ENCODE data around the gene FASTKD1. TPM values are rescaled to one million over a fixed set of nuclear protein-coding genes. Genes with fewer than 3 reads are reported as not detected.
A peak's percentile ranks its signal among the peaks of the same experiment; 100 is the strongest.

Gene FASTKD1
- total and polyA plus RNA-seq, 4 donors = 7.0 to 24.2 (median 14.9) TPM

DNA sequence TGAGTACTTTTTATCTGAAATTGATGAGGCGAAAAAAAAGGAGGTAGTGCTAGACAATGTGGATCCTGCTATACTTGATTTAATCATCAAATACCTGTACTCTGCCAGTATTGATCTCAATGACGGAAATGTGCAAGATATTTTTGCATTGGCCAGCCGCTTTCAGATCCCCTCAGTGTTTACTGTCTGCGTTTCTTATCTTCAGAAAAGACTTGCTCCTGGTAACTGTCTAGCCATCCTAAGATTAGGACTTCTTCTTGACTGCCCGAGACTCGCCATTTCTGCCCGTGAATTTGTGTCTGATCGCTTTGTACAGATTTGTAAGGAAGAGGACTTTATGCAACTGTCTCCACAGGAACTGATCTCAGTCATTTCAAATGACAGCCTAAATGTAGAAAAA, 63.7 kb downstream of the FASTKD1 start:
- no peak overlapping the region for H3K4me3 ChIP-seq (ENCODE audit: low read length in 2 of 2)
- WGBS, 2 donors = 74 to 75% methylated on average over 8 of the region's 8 CpGs
- no peak for DNase-seq

DNA sequence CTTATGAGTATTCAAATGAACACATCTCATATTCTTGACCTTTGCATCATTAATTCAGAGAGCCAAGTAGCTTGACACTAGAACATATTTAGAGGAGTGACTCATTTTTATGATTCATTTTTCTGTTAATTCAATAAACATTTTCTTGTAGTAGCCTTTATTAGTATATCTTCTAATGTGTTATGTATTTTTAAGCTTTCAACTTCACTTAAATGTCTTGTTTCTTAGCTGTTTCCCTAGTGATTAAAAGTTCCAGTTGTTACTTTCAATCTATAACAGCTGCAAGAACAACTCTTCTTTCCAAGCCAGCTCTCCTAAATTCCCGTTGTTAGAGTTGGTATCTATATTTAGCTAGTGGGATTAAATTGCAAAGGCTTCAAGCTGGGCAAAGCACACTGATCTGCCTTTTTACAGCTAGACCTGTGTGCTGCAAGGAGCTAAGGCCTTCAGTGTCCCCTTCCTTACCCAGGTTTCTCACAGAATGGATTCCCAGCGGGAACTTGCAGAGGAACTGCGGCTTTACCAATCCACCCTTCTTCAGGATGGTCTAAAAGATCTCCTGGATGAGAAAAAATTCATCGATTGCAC, 64.3 kb downstream of the FASTKD1 start, which contains the start of gene KLHL41:
TSS of gene KLHL41 (plus strand) at position 405 of the 588 bp plus-strand sequence. CDS start at position 482, 77 bp downstream.
- Histone ChIP-seq H3K36me3 (ENCODE audit: control insufficient read depth in 1 of 2, insufficient read depth in 2 of 2, low read length in 1 of 2) (no peaks in the 10 kb centered on the region), H3K4me1 (ENCODE audit: control insufficient read depth in 1 of 2, insufficient read depth in 2 of 2, low read length in 2 of 2) (peaks cover 0 to 5% of the 10 kb centered on the region in 2 donors), H3K9me3 (ENCODE audit: control insufficient read depth, low read length) (no peaks in the 10 kb centered on the region), H3K4me3 (ENCODE audit: low read length in 2 of 2) (no peak within 1 kb of the TSS), H3K27me3 (ENCODE audit: control insufficient read depth in 1 of 2, insufficient read depth in 2 of 2, low read length in 1 of 2) (no peaks in the 10 kb centered on the region), H3K27ac (ENCODE audit: low read depth in 1 of 2, low read length in 2 of 2) (peak within 1 kb of the TSS in 1 of 2 donors; percentile 88)
- no peak for DNase-seq
- ATAC-seq (ENCODE audit: low FRiP score) = no peak
- intact Hi-C loops (cut with DNase I) = no loop called here
- 56 to 60% methylated on average over 4 of the region's 4 CpGs for WGBS, 2 donors

More for the DNA sequence above, 63.7 kb downstream of the FASTKD1 start:
- Histone ChIP-seq H3K9me3 (ENCODE audit: control insufficient read depth, low read length) (no peaks in the 10 kb centered on the region), H3K4me1 (ENCODE audit: control insufficient read depth in 1 of 2, insufficient read depth in 2 of 2, low read length in 2 of 2) (peaks cover 0 to 5% of the 10 kb centered on the region in 2 donors), H3K27me3 (ENCODE audit: control insufficient read depth in 1 of 2, insufficient read depth in 2 of 2, low read length in 1 of 2) (no peaks in the 10 kb centered on the region), H3K27ac (ENCODE audit: low read depth in 1 of 2, low read length in 2 of 2) (no peak overlapping the region), H3K36me3 (ENCODE audit: control insufficient read depth in 1 of 2, insufficient read depth in 2 of 2, low read length in 1 of 2) (no peaks in the 10 kb centered on the region)
- ATAC-seq (ENCODE audit: low FRiP score) = no peak
- intact Hi-C loops (cut with DNase I) = no loop called here

DNA sequence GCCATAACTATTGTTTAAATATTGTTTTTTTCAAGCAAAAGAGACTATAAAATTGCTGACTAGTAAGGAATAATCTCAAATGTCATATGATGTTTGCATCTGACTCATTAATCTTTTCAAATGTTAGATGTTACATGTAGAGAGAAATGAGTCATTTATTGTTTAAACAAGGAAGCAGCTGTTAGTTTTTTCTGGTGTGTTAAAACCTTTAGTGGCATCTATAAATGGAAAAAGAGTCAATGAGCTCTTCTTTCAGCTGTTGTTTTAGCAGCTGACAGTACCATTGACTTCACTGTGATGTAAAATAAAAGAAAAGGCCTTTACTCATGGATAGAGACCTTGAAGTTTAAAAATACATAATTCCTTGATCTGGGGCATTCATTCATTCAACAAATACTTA, 66.0 kb downstream of the FASTKD1 start:
- Histone ChIP-seq H3K4me3 (ENCODE audit: low read length in 2 of 2) (no peak overlapping the region), H3K27ac (ENCODE audit: low read depth in 1 of 2, low read length in 2 of 2) (no peak overlapping the region), H3K4me1 (ENCODE audit: control insufficient read depth in 1 of 2, insufficient read depth in 2 of 2, low read length in 2 of 2) (peaks cover 0 to 5% of the 10 kb centered on the region in 2 donors), H3K27me3 (ENCODE audit: control insufficient read depth in 1 of 2, insufficient read depth in 2 of 2, low read length in 1 of 2) (no peaks in the 10 kb centered on the region), H3K36me3 (ENCODE audit: control insufficient read depth in 1 of 2, insufficient read depth in 2 of 2, low read length in 1 of 2) (no peaks in the 10 kb centered on the region), H3K9me3 (ENCODE audit: control insufficient read depth, low read length) (no peaks in the 10 kb centered on the region)
- ATAC-seq (ENCODE audit: low FRiP score) (no peak), DNase-seq (no peak)
- intact Hi-C loops (cut with DNase I) = no loop called here

DNA sequence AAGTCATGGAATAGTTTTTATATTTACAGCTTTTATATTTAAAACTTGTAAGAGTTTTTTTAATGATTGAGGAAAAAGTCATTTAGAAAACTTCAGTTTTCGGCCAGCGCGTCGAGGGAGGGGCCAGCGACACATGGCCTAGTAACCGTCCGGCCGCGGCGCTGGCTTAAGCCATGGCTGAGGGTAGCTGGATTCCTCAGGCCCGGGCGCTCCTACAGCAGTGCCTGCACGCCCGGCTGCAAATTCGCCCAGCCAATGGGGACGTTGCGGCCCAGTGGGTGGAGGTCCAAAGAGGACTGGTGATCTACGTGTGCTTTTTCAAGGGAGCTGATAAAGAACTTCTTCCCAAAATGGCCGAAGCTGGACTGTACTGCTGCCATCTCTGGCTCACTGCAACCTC, 69.0 kb downstream of the FASTKD1 start:
- ATAC-seq (ENCODE audit: low FRiP score) = no peak
- WGBS, 2 donors = 97 to 98% methylated on average over 18 to 19 of the region's 19 CpGs
- H3K9me3 ChIP-seq (ENCODE audit: control insufficient read depth, low read length) = no peaks in the 10 kb centered on the region
- H3K4me1 ChIP-seq (ENCODE audit: control insufficient read depth in 1 of 2, insufficient read depth in 2 of 2, low read length in 2 of 2) = no peaks in the 10 kb centered on the region
- H3K27ac ChIP-seq (ENCODE audit: low read depth in 1 of 2, low read length in 2 of 2) = no peak overlapping the region
- DNase-seq = no peak
- H3K36me3 ChIP-seq (ENCODE audit: control insufficient read depth in 1 of 2, insufficient read depth in 2 of 2, low read length in 1 of 2) = peaks cover 2 to 7% of the 10 kb centered on the region in 2 donors
- H3K27me3 ChIP-seq (ENCODE audit: control insufficient read depth in 1 of 2, insufficient read depth in 2 of 2, low read length in 1 of 2) = no peaks in the 10 kb centered on the region
- intact Hi-C loops (cut with DNase I) = no loop called here
- no peak overlapping the region for H3K4me3 ChIP-seq (ENCODE audit: low read length in 2 of 2)

DNA sequence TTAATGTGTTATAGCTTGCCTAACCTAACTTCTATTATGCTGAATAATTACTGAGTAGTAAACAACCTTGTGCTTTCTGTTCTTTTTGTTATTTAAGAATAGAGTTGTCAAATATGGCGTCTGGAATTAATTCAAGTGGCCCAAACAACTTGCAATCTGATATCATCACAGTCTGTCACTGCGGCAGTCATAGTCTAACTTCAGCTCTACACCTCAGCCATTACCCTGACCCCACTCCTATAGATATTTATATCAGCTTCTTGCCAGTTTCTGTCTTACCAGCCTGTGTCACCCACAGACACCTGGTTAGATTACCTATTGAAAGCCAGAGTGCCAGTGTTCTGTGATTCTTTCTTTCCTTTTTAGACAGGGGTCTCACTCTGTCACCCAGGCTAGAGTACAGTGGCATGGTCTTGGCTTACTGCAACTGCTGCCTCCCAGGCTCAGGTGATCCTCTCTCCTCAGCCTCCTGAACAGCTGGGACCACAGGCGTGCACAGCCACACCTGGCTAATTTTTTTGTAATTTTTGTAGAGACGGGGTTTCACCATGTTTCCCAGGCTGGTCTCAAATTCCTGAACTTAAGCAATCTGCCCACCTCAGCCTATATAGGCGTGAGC, 78.2 kb downstream of the FASTKD1 start:
- H3K9me3 ChIP-seq (ENCODE audit: control insufficient read depth, low read length) = no peaks in the 10 kb centered on the region
- ATAC-seq (ENCODE audit: low FRiP score) = no peak
- no peaks in the 10 kb centered on the region for H3K4me1 ChIP-seq (ENCODE audit: control insufficient read depth in 1 of 2, insufficient read depth in 2 of 2, low read length in 2 of 2)
- DNase-seq = no peak
- no peaks in the 10 kb centered on the region for H3K27me3 ChIP-seq (ENCODE audit: control insufficient read depth in 1 of 2, insufficient read depth in 2 of 2, low read length in 1 of 2)
- H3K4me3 ChIP-seq (ENCODE audit: low read length in 2 of 2) = no peak overlapping the region
- intact Hi-C loops (cut with DNase I) = no loop called here
- H3K36me3 ChIP-seq (ENCODE audit: control insufficient read depth in 1 of 2, insufficient read depth in 2 of 2, low read length in 1 of 2) = peaks cover 0 to 8% of the 10 kb centered on the region in 2 donors
- 95 to 97% methylated on average over 5 of the region's 5 CpGs for WGBS, 2 donors
- H3K27ac ChIP-seq (ENCODE audit: low read depth in 1 of 2, low read length in 2 of 2) = no peak overlapping the region

DNA sequence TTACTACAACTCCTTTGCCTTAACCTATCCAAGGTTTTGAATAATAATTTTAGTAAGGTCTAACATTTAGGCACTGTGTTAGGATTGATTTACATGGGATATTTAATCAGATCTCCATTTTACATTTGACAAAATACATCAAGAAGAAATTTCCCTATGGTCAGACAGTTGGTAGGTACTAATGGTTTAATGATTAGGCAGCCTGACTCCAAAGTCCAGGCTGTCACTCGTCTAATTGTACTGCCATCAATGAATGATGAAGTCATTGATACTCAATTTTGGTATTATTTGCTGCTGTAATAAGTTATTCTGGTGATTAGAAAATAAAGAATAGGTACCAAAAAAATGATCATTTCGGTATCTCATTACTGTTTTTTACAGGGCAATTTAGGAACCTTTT, 80.3 kb downstream of the FASTKD1 start:
- Histone ChIP-seq H3K36me3 (ENCODE audit: control insufficient read depth in 1 of 2, insufficient read depth in 2 of 2, low read length in 1 of 2) (peaks cover 0 to 1% of the 10 kb centered on the region in 2 donors), H3K27ac (ENCODE audit: low read depth in 1 of 2, low read length in 2 of 2) (no peak overlapping the region), H3K27me3 (ENCODE audit: control insufficient read depth in 1 of 2, insufficient read depth in 2 of 2, low read length in 1 of 2) (no peaks in the 10 kb centered on the region), H3K4me3 (ENCODE audit: low read length in 2 of 2) (no peak overlapping the region), H3K9me3 (ENCODE audit: control insufficient read depth, low read length) (no peaks in the 10 kb centered on the region), H3K4me1 (ENCODE audit: control insufficient read depth in 1 of 2, insufficient read depth in 2 of 2, low read length in 2 of 2) (no peaks in the 10 kb centered on the region)
- DNase-seq = no peak
- 91 to 93% methylated on average over 2 of the region's 2 CpGs for WGBS, 2 donors
- intact Hi-C loops (cut with DNase I) = no loop called here
- no peak for ATAC-seq (ENCODE audit: low FRiP score)

DNA sequence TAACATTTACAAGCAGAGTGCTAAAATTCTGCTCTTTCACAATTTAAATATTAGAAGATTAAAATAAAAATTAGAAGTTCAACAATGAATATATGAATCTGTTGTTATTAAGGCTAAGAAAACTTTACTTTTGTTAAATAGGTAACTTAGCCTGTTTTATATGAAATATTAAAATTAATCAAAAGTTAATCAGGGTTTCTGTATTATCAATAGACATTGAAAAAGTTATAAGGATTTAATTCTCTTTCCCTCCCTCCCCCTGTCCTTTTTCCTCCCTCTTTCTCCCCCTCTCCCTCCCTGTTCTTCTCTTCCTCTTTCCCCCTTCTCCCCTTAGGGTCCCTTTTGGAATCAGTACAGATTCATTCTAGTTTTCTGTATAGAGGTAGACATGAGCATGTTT, 82.3 kb downstream of the FASTKD1 start:
- no peak for DNase-seq
- H3K27me3 ChIP-seq (ENCODE audit: control insufficient read depth in 1 of 2, insufficient read depth in 2 of 2, low read length in 1 of 2) = no peaks in the 10 kb centered on the region
- no peak overlapping the region for H3K4me3 ChIP-seq (ENCODE audit: low read length in 2 of 2)
- H3K9me3 ChIP-seq (ENCODE audit: control insufficient read depth, low read length) = no peaks in the 10 kb centered on the region
- H3K4me1 ChIP-seq (ENCODE audit: control insufficient read depth in 1 of 2, insufficient read depth in 2 of 2, low read length in 2 of 2) = no peaks in the 10 kb centered on the region
- H3K27ac ChIP-seq (ENCODE audit: low read depth in 1 of 2, low read length in 2 of 2) = no peak overlapping the region
- intact Hi-C loops (cut with DNase I) = no loop called here
- ATAC-seq (ENCODE audit: low FRiP score) = no peak
- no peaks in the 10 kb centered on the region for H3K36me3 ChIP-seq (ENCODE audit: control insufficient read depth in 1 of 2, insufficient read depth in 2 of 2, low read length in 1 of 2)

DNA sequence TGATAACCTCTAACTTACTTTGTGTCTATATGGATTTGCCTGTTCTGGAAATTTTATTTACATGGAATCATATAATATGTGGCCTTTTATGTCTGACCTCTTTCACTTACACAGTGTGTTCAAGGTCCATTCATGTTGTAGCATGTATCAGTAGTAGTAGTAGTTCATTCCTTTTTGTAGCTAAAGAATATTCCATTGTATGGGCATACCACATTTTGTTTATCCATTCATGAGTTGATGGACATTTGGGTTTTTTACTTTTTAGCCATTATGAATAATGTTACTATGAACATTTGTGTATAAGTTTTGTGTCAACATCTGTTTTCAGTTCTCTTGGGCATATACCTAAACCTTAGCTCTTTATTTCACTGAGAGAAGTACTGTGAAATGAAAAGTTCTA, 82.8 kb downstream of the FASTKD1 start:
- Histone ChIP-seq H3K36me3 (ENCODE audit: control insufficient read depth in 1 of 2, insufficient read depth in 2 of 2, low read length in 1 of 2) (no peaks in the 10 kb centered on the region), H3K27me3 (ENCODE audit: control insufficient read depth in 1 of 2, insufficient read depth in 2 of 2, low read length in 1 of 2) (no peaks in the 10 kb centered on the region), H3K9me3 (ENCODE audit: control insufficient read depth, low read length) (no peaks in the 10 kb centered on the region), H3K4me3 (ENCODE audit: low read length in 2 of 2) (no peak overlapping the region), H3K4me1 (ENCODE audit: control insufficient read depth in 1 of 2, insufficient read depth in 2 of 2, low read length in 2 of 2) (no peaks in the 10 kb centered on the region), H3K27ac (ENCODE audit: low read depth in 1 of 2, low read length in 2 of 2) (no peak overlapping the region)
- no peak for DNase-seq
- ATAC-seq (ENCODE audit: low FRiP score) = no peak
- intact Hi-C loops (cut with DNase I) = no loop called here

DNA sequence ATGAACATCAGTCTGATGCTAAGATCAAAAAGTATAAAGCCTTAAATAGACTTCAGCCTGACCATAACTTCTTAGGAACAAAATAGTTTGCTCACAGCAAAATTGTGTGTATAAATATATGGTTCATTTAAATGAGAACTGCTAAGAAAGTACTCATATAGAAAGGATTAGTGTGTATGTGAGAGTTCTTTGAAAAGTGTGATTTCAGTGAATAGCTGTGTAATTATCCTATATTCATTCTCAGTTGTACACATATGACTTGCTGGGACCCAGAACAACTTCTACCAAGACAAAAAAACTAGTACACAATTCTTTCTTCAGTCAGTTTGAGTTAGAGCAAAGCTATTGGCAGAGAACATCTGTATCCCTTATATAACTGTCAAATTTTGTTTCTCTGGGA, 87.2 kb downstream of the FASTKD1 start:
- ATAC-seq (ENCODE audit: low FRiP score) = no peak
- Histone ChIP-seq H3K9me3 (ENCODE audit: control insufficient read depth, low read length) (no peaks in the 10 kb centered on the region), H3K27ac (ENCODE audit: low read depth in 1 of 2, low read length in 2 of 2) (no peak overlapping the region), H3K4me3 (ENCODE audit: low read length in 2 of 2) (no peak overlapping the region), H3K27me3 (ENCODE audit: control insufficient read depth in 1 of 2, insufficient read depth in 2 of 2, low read length in 1 of 2) (no peaks in the 10 kb centered on the region), H3K36me3 (ENCODE audit: control insufficient read depth in 1 of 2, insufficient read depth in 2 of 2, low read length in 1 of 2) (peaks cover 0 to 2% of the 10 kb centered on the region in 2 donors), H3K4me1 (ENCODE audit: control insufficient read depth in 1 of 2, insufficient read depth in 2 of 2, low read length in 2 of 2) (no peaks in the 10 kb centered on the region)
- DNase-seq = no peak
- intact Hi-C loops (cut with DNase I) = no loop called here

Data from aorta (tissue), 5 donors.